Measurements from ENCODE around the gene DMBT1.

- TF ChIP-seq ZNF274 (IDR thresholded peaks at IDR 0.05; ENCODE audit: low read depth, low read length) (no peak), SUZ12 (IDR thresholded peaks at IDR 0.05; ENCODE audit: extremely low read depth, insufficient read depth, insufficient read length) (no peak)
These were observed 95.8 kb downstream of the DMBT1 start for GRCh38 chr10:122656308-122656705.
